CD4-positive, alpha-beta T cell treated with Interleukin-1 beta for 1 hour (primary cell): ENCODE measurements around the gene LAMA2.
A peak's percentile ranks its signal among the peaks of the same experiment; 100 is the strongest.

ENCODE experiments used
- DNase-seq, 2 donors: peaks; one replicate each; pipeline ENCODE4 v3.0.0-alpha.2; 2020 to 2022

The LAMA2 gene

DNA sequence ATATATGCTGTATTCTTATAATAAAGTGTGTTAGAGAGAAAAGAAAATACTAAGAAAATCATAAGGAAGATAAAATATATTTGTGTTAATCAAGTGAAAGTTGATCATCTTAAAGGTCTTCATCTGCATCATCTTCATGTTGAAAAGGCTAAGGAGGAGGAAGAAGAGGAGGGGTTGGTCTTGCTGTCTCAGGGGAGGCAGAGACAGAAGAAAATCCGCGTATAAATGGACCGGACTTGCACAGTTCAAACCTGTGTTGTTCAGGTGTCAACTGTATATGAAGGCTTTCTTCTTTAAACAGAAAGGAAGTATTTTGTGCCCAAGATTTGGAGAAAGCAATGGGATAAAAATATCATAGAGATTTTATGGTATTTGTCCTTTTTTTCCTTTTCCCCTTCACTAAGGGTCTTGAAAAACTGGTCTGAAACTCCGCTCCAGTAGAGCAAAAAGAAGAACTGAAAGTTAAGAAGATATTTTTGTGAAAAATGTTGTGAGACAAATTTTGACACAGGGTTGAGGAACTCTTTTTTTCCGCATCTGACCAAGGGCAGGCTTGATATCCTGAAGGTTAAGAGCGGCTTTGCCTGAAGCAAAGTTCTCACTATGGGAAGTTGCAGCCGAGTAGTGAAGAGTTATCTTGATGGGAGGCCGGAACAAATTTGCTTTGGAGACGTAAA is 350.7 kb downstream of the LAMA2 start:
- no peak for DNase-seq

DNA sequence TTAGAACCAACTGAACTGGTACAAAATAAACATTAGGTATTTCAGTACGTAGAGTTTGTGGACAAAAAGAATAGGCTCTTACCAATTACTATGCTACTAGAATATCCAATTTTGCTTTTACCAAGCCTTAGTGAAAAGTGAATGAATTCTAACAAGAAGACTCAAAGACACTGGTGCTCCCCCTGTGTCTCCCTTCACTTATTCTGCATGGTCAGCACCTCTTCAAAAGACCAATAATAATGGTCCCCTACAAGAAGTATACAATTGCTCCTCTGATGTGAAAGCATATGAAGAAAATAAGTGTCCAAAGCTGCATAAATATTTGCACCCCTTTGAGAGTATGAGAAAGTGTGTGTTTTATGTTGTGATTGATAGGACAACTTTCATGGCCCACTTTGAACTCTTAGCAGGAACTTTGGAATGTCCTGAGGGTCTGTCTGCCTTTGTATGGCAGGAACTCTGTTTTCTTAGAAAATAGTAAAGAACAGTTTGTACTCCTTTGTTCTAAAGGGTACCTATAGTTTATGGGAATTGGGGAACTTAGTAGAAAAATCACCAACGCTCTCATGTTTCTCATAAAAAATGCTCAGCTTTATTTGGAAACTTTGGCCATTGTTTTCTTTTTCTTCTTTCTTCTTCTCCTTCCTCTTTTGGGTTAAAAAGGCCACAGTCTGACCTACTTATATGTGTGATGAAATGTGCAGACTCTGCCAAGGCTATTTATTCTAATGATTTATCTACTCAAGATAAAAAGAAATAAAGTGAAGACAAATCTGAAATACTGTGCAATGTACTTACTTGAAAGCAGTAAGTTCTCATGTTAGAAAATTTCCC is 352.4 kb downstream of the LAMA2 start:
- DNase-seq = no peak

DNA sequence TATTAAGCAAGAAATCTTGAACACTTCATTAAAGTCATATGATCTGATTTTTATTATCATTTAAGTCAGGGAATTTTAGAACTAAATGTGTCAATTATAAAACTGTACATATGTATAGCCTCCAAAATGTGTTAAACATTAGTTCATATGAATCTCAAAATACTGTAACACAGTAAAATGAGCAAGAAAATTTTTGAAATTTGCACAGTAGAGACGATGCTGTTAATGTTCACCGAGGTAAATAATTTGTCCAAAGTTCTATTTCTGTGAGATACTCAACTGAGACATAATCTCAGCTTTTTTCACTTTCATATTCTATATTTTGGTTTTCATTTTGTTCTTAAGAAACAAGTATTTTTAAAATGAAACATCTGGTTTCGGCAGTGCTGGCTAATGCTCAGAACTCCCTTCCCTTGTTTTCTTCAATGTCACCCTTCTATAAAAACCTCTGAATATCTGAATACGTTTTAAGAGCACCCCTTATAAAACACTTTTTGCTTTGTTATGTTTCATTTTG is 353.1 kb downstream of the LAMA2 start:
- no peak for DNase-seq

DNA sequence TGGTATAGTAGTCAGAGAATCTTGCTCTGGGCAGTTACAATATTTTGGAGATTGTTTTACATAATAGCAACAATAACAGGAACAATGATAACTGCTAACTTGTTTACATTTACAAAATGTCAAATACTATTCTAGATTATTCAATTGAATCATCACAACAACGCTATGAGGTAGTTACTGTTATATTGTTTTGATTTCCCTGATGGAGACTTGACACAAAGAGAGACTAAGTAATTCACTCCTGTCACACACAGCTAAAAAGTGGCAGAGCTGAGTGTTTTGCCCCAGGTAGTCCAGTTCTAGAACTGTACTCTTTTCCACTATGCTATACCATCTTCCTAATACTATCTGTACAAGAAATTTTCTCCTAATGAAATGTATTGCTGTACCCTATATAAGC is 356.1 kb downstream of the LAMA2 start:
- DNase-seq = no peak

DNA sequence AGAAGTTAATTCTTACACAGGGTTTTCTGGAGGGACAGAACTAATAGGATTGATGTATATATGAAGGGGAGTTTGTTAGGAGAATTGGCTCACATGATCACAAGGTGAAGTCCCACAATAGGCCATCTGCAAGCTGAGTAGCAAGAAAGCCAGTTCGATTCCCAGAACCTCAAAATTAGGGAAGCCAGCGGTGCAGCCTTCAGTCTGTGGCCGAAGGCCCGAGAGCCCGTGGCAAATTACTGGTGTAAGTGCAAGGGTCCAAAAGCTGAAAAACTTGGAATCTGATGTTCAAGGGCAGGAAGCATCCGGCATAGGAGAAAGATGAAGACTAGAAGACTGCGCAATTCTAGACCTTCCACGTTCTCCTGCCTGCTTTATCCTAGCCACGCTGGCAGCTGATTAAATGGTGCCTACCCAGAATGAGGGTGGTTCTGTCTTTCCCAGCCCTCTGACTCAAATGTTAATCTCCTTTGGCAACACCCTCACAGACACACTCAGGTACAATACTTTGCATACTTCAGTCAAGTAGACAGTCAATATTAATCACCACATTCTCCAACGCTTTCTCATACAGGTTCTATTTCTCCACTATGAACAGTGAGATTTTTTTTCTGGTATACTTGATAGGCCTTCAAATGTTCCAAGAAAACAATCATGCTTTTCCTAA is 357.0 kb downstream of the LAMA2 start:
- no peak for DNase-seq

DNA sequence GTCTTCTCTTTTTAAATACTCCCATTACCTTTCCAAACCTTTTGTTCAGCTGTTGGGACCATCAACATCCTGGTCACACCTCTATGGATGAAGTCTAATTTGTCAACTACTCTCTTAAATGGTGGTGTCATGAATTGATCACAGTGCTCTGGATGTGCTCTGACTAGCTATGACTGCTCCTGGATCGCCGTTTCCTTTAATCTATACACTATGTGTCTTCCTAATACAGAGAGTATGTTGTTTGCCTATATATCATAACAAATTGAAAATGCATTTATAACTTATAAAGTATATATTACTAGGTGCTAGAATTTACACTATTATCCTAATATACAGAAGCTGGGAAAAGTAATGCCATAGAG is 357.5 kb downstream of the LAMA2 start:
- no peak for DNase-seq

DNA sequence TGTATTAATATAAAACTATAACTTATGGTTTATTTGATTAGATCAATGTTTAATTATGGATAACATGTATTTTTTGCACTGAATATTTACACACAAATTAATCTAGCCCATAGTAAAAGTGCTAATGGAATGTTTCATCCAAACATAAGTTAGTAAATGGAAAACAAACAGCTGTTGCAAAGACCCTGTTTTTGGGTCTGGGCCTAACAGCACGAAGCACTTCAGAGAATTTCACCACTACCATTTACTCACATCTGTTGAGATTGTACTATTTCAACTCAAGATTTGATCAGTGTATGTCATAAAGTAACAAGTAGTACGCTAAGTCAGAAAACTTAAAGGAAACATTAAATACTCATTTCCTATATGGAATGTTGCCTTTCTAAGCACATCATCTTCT is 359.6 kb downstream of the LAMA2 start:
- no peak for DNase-seq

DNA sequence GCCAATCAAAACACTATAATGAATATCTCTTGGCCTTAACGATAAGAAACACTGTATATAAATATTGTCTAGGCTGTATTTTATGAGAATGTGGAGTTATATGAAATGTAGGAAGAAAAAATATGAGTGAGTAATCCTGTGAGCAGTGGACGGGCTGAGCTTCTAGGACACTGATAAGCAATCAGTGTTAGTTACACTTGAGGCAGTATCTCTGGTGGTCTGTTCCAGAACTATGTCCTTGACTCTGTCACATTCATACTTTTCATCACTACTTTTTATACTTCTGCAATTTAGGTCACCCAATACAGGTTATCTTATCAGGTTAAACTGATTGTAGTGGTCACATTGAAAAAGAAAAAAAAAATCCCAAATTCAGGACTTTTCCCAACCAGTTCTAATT is 360.4 kb downstream of the LAMA2 start:
- DNase-seq = no peak

DNA sequence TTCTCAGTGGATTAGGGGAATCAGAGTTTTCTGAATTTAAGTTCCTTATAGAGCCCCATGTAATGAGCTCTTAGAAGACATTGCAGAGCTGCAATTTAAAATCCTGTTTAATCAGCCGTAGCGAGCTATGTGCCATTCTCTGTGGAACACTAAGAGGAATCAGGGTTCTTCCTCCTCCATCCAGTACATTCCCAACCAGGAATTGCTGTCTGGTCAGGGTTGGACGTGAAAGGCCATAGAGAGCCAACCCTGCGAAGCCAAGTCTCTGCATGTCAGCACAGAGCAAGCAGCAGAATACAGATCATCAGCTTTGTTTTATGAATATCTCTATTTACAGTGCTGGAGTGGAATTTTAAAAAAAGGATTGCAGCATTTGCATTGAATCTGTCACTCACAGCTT is 366.0 kb downstream of the LAMA2 start:
- no peak for DNase-seq

DNA sequence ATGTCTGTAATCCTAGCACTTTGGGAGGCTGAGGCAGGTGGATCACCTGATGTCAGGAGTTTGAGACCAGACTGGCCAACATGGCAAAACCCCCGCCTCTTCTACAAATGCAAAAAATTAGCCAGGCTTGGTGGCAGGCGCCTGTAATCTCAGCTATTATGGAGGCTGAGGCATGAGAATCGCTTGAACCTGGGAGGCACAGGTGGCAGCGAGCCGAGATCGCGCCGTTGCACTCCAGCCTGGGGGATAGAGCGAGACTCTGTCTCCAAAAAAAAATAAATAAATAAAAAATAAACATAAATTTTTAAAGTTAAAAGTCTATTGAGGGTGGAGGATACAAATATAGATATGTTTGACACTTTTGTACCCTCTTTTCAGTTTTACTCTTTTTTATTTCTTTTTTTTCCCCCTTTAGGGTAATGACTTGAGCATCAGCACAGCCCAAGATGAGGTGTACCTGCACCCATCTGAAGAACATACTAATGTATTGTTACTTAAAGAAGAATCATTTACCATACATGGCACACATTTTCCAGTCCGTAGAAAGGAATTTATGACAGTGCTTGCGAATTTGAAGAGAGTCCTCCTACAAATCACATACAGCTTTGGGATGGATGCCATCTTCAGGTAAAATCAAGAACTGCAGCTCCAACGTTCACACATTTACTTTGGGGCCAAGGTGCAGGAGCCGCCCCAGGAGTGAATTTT is 368.9 kb downstream of the LAMA2 start:
- DNase-seq = peak; percentile 14 to 59

DNA sequence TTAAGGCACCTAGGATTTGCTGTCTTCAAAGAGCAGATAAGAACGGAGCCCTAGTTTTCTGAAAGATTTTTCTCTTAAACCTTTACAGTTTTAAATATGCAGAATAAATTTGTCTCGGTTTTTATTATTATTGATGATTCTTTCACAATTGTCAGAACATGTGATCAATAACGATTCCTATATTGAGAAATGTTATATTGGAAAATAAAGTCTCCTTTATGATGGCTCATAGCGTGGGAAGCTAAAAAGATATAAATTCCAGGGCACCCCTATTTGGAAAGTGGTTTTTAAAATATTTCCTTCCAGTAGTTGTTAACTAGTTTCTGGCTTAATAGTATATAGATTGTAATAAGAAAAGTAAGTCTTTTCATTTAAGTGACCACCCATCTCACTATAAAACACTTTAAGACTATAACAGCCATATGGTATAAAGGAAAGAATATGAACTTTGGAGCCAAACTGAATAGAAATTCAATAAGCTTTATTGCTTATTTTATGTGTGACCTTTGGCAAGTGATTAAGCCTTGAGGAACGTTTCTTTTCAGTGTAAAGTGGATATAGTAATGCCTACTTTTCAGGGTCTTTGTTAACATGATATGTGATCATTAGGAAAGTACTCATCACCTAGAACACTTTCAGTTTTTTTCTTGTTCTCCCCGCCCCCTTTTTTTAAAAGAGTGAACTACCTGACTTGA is 369.6 kb downstream of the LAMA2 start:
- DNase-seq = no peak

DNA sequence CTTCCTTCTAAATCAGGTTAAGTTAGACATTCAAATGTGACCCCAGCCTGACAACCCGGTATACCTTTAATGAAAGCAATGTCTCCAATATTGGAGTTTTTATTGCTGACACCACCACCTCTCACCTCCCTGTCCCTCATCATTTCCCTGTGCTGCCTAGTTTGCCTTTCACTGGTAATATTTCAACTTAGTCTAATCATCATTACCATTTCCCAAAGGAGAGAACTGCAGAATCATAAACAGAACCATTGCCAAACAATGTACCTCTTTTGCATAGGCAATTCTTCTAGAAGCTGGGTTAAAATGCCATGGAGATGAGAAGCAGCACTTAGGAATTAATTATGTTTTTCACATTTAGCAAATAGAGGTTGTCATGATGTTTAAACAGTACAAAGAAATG is 370.3 kb downstream of the LAMA2 start:
- DNase-seq = no peak

DNA sequence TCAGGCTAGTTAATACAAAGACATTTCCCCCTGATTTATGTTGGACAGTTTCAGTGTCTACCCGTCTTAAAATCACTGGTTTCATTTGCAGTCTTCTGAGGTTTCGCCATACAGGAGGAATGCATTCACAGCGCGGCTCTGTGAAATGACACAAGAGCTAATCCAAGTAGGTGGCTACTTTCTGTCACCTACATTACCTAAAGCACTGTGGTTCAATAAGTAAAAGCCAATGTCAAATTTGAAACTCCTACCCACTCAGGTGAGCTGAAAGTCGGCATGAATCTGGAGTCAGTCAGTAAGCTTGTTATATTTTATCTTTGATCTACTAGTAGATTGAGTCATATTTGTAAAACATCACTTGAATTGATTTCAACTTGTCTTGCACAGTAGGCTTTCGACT is 370.8 kb downstream of the LAMA2 start:
- DNase-seq = no peak

DNA sequence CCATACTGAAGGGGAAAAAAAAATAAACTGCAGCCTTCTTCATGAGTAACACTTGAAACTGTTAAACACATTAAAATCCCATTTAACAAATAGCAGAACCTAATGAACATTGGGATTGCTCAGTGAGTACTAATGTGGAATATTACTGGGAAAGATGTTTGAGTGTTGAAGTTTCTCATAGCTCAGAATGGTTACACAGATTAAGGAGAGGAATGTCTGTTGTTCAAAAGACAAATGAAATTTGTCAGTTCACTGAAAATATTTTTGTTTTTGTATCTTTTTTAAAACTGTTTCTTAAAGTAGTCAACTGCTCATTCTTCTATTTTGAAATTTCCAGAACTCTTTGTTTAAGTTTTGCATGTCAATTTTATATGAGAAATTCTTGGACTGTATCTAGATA is 374.3 kb downstream of the LAMA2 start:
- no peak for DNase-seq

DNA sequence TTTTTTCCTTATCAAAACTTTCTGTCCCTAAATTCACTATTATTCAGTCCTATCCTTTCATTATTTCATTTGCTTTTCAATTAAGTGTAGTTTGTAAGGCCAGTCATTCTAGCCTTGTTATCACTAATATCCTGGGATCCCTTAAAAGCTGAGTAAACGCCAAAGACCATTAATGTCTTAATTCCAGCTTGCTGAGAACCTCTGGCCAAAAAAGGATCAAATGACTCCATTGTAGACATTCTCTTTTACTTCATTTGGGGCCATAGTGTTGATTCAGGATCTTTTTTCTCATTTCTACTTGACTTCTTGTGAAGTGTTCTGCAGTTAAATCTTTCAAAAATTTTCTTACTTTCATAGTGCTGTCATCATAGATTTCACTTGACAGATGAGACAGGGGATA is 379.7 kb downstream of the LAMA2 start:
- DNase-seq = no peak

DNA sequence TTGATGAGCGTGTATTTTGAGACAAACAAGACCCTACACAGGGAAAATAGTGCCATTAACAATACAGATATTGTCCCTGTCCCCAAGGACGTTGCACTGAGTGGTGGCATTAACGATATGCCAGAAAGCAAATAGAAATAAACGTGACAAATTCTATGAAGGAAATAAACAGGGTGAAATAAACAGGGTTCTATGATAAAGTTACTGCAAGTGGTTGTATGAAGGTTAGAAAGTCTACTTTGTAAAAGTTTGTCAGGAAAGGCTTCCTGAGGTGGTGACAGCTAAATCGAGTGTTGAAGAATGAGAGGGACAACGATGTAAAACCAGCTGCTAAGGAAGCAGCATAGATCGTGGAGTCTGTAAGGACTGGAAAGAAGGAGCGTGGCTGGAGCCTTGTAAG is 380.2 kb downstream of the LAMA2 start:
- DNase-seq = no peak

DNA sequence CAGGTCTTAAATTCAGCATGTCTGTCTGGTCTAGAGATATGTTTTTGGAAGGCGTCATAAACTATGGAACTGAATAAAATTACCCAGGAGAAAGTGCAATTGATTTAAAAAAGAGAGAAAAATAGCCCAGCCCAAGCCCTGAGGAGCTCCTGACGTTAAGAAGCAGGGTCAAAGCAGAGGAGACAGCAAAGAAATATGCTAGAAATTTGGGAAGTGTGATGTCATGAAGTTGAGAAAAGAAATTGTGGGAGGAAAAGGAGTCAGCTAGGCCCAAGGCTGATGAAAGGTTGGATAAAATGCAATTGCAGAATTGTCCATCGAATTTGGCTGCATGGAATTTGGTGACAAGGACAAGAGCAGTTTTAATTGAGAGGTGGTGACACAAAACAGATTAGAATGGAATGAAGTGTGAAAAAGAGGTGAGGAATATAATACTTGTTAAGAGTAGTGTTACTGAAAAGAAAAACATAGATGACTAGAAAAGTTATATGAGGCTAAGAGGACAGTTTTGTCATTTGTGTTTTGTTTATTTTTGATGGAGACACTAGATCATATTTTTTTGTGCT is 381.6 kb downstream of the LAMA2 start:
- DNase-seq = no peak

DNA sequence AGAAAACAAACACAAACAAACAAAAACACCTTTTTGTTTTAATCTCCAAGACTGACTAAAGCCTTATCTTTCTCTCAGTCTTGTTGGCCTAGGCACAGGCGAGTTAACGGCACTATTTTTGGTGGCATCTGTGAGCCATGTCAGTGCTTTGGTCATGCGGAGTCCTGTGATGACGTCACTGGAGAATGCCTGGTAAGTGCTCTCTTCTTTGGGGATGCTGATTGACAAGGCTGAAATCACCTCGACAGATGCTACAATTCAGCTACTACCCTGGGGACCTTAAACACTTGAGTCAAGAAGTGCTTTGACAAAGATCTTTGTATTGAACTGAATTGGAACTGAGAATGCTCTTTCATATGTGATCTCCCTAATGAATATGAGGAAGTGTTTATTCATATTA is 384.1 kb downstream of the LAMA2 start:
- no peak for DNase-seq

DNA sequence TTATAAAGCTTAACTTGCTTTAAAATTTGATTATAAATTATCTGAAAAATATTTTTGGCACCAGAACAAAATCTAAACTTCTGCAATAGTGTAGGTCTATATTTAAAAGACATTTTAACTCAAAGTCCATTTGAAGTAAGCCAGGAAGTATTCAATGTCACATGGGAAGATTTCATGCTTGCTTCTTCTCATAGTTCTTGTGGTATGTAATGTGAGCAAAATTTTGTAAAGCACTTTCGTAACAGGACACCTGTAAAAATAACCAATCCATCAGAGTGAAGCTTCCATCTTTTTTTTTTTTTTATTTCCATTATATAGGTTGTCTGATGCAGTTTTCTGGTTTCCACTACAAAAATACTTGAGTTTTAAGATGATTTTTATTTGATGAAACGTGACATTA is 386.1 kb downstream of the LAMA2 start:
- no peak for DNase-seq

DNA sequence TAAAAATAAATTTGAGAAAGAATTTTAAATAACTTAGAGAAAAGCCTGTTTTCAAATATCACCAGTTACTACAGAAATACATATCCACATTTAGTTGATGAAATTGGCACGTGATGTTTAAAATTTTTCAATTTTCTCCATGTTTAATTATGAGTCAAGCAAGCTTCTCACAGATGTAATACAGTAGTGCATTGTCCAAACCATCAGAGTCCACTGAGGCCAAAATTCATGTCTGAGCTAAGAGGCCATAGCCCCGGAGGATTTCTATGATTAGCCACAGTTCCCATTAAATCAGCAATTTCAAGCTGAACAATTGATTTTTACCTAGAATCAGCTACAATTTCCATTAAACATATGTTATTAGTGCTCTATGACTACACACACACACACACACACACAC is 387.0 kb downstream of the LAMA2 start:
- no peak for DNase-seq

DNA sequence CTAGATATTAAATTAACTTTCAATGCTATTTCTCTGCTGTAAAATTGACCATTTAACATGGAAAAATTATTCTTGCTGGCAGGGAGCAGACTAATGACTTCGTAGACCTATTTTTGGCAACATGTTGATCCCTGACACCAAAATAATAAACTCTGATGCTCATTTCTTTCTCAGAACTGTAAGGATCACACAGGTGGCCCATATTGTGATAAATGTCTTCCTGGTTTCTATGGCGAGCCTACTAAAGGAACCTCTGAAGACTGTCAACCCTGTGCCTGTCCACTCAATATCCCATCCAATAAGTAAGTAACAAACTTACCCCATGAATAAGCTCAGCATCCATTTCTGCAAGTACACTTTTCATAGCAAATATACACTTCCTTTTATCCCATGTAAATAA is 387.5 kb downstream of the LAMA2 start:
- no peak for DNase-seq

DNA sequence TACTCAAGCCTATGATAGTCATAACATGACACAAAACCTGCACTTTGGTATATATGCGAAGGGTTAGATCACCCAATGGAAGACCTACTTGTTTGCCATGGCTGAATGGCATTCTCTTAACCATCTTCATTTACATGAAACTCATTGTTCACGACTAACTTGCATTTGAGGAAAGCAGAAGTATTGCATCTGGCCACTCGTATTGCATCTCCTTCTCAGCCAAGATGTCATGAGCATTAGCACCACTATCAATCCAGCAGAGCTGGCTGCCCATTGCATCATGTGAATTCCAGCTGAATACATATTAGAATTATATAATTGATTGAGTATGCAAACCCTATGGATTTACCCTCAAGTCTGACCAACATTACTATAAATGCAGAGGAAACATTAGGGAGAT is 390.2 kb downstream of the LAMA2 start:
- no peak for DNase-seq
